B cell (primary cell): ENCODE measurements around the gene MANEA. TPM values are rescaled to one million over a fixed set of nuclear protein-coding genes. Genes with fewer than 3 reads are reported as not detected.

Source experiments
- ATAC-seq: fragments of 200-7000 bp; cut with Tn5 transposase; one replicate; pipeline ENCODE4 v1.10.0; 2021; ENCODE audit warnings: low read depth, mild to moderate bottlenecking, moderate number of reproducible peaks, moderate library complexity
- CTCF ChIA-PET: fragments of 350-600 bp; sonication (Branson Sonifier 250); formaldehyde crosslinking; loops from one replicate; lab custom pipeline; 2021; ENCODE audit warnings: antibody characterized with exemption, inconsistent platforms; lab: Charles Lee
- POLR2A ChIA-PET: fragments of 350-600 bp; sonication (Branson Sonifier 250); formaldehyde crosslinking; loops from one replicate; lab custom pipeline; 2021; ENCODE audit warnings: antibody characterized with exemption; lab: Charles Lee
- DNase-seq: peaks from one replicate; pipeline ENCODE4 v3.0.0; 2013
- H2AFZ ChIP-seq: 2 replicates; pipeline ENCODE4 v1.6.1; 2012; ENCODE audit warnings: mild to moderate bottlenecking, low read depth, low read length; ENCODE audit not compliant: insufficient read depth, poor library complexity, severe bottlenecking
- H3K27ac ChIP-seq, 2 donors: 1 replicate in 1 of 2; 2 replicates in 1 of 2; pipeline ENCODE4 v1.5.1; 2012 to 2013; ENCODE audit warnings: low read length in 2 of 2, mild to moderate bottlenecking in 2 of 2, moderate library complexity in 1 of 2
- H3K27me3 ChIP-seq, 4 experiments: fragments of 200-600 bp in 1 of 4; sonication (generic) in 1 of 4; replicated peaks in 1 of 4; 1 replicate in 2 of 4; 2 replicates in 2 of 4; pipeline versions ENCODE4 v1.6.1 to v1.7.0; 2013 to 2016; ENCODE audit warnings: low read length in 3 of 4, mild to moderate bottlenecking in 2 of 4, mixed read lengths in 1 of 4, moderate library complexity in 1 of 4; ENCODE audit not compliant: insufficient read depth in 4 of 4, control insufficient read depth in 3 of 4; ENCODE audit errors: control extremely low read depth in 1 of 4
- H3K36me3 ChIP-seq, 2 experiments: replicated peaks in 1 of 2; 1 replicate in 1 of 2; 2 replicates in 1 of 2; pipeline versions ENCODE4 v1.6.1 to v1.7.1; 2013; ENCODE audit warnings: low read length in 1 of 2; ENCODE audit not compliant: insufficient read depth in 2 of 2, control insufficient read depth in 1 of 2; ENCODE audit errors: control extremely low read depth in 1 of 2, extremely low read depth in 1 of 2
- H3K4me1 ChIP-seq, 2 donors: fragments of 200-600 bp in 1 of 2; sonication (generic) in 1 of 2; 1 replicate in 1 of 2; 2 replicates in 1 of 2; pipeline versions ENCODE4 v1.5.1 to v1.6.1; 2013 to 2017; ENCODE audit warnings: low read length in 2 of 2; ENCODE audit not compliant: control insufficient read depth in 2 of 2, insufficient read depth in 2 of 2
- H3K4me2 ChIP-seq: replicated peaks from 2 replicates; pipeline ENCODE3; 2012; ENCODE audit warnings: mild to moderate bottlenecking, low read depth, low read length; ENCODE audit not compliant: poor library complexity, severe bottlenecking
- H3K4me3 ChIP-seq, 5 experiments: fragments of 200-600 bp in 1 of 5; sonication (generic) in 1 of 5; 1 replicate in 3 of 5; 2 replicates in 2 of 5; pipeline versions ENCODE4 v1.5.1 to v1.7.0; 2011 to 2016; ENCODE audit warnings: low read length in 4 of 5, mild to moderate bottlenecking in 4 of 5, low read depth in 2 of 5, control low read depth in 1 of 5, moderate library complexity in 1 of 5; ENCODE audit not compliant: insufficient read depth in 1 of 5; ENCODE audit errors: control extremely low read depth in 1 of 5, extremely low read depth in 1 of 5
- H3K79me2 ChIP-seq: fragments of 200-600 bp; sonication (generic); one replicate; pipeline ENCODE4 v1.6.0; 2016; ENCODE audit warnings: low read length; ENCODE audit not compliant: control insufficient read depth, insufficient read depth
- H3K9ac ChIP-seq: fragments of 200-600 bp; sonication (generic); 2 replicates; pipeline ENCODE4 v1.6.1; 2017; ENCODE audit warnings: mild to moderate bottlenecking, low read length, moderate library complexity
- H3K9me3 ChIP-seq, 3 donors: one replicate each; pipeline versions ENCODE4 v1.6.1 to v1.7.1; 2013; ENCODE audit warnings: low read length in 2 of 3; ENCODE audit not compliant: control insufficient read depth in 2 of 3, insufficient read depth in 1 of 3; ENCODE audit errors: control extremely low read depth in 1 of 3
- H4K20me1 ChIP-seq: 2 replicates; pipeline ENCODE4 v1.6.0; 2012; ENCODE audit warnings: mild to moderate bottlenecking, low read length; ENCODE audit not compliant: insufficient read depth, control insufficient read depth, poor library complexity, severe bottlenecking
- H3K27ac Mint-ChIP-seq: one replicate; pipeline ENCODE4 v1.8.0; 2021; ENCODE audit warnings: mixed read lengths
- H3K27me3 Mint-ChIP-seq: one replicate; pipeline ENCODE4 v1.8.0; 2021; ENCODE audit warnings: mixed read lengths
- H3K4me1 Mint-ChIP-seq: one replicate; pipeline ENCODE4 v1.8.0; 2021; ENCODE audit warnings: mixed read lengths
- H3K4me3 Mint-ChIP-seq: one replicate; pipeline ENCODE4 v1.8.0; 2021; ENCODE audit warnings: mixed read lengths
- H3K9me3 Mint-ChIP-seq: one replicate; pipeline ENCODE4 v1.8.0; 2022; ENCODE audit warnings: mixed read lengths; ENCODE audit not compliant: insufficient read depth
- CTCF ChIP-seq: fragments of 200-600 bp; IDR thresholded peaks from one replicate; pipeline ENCODE4 v1.8.0; 2022; ENCODE audit warnings: antibody characterized with exemption, mild to moderate bottlenecking
- EZH2 ChIP-seq: IDR thresholded peaks from 2 replicates; pipeline ENCODE4 v1.6.1; 2012; ENCODE audit warnings: borderline replicate concordance, low read depth, mild to moderate bottlenecking, moderate library complexity, low read length; ENCODE audit not compliant: insufficient read depth, poor library complexity, severe bottlenecking
- WGBS: methylation state at CpG from one replicate; pipeline ENCODE4 v1.1.5; 2013; ENCODE audit warnings: missing lambda C conversion rate; ENCODE audit not compliant: insufficient coverage; 5-methylcytosine and 5-hydroxymethylcytosine counted together
- intact Hi-C: fragments of 100-400 bp; cut with micrococcal nuclease; formaldehyde crosslinking; loops from one replicate; pipeline ENCODE4 v1.10.0; 2022
- polyA plus RNA-seq: library from polyadenylated mRNA; depleted of rRNA; stranded (reverse); fragments of >200 nt; gene quantifications from 2 replicates; pipeline ENCODE4 v1.2.3, GENCODE V29; 2012
- total RNA-seq, 2 donors: library from RNA; stranded (reverse); fragments of 120-200 nt in 1 of 2; gene quantifications; 1 replicate in 1 of 2; 2 replicates in 1 of 2; pipeline versions ENCODE4 v1.2.3 to v1.2.4, GENCODE V29; 2013 to 2022

The MANEA gene
- total and polyA plus RNA-seq, 2 donors (not counting 1 experiment from before 2014, with no cell fraction given): 2.4 to 9.0 TPM

GRCh38 chr6:95658886-95659285, 81.6 kb downstream of the MANEA start:
- ATAC-seq: no peak
- H3K36me3 ChIP-seq: no peaks in the 10 kb centered on the region
- H3K27me3 ChIP-seq: no peaks in the 10 kb centered on the region
- no peaks in the 10 kb centered on the region for H4K20me1 ChIP-seq
- H2AFZ ChIP-seq: no peak overlapping the region
- H3K4me1 Mint-ChIP-seq: no peaks in the 10 kb centered on the region
- H3K4me3 ChIP-seq: no peak overlapping the region
- DNase-seq: no peak
- no peaks in the 10 kb centered on the region for H3K27me3 Mint-ChIP-seq
- H3K4me3 Mint-ChIP-seq: no peak overlapping the region
- H3K4me2 ChIP-seq: no peak overlapping the region
- H3K4me1 ChIP-seq: no peaks in the 10 kb centered on the region
- no peaks in the 10 kb centered on the region for H3K79me2 ChIP-seq
- peaks cover 11% of the 10 kb centered on the region for H3K9me3 Mint-ChIP-seq
- H3K27ac ChIP-seq: no peak overlapping the region
- no peak overlapping the region for H3K9ac ChIP-seq
- no peak overlapping the region for H3K27ac Mint-ChIP-seq
- peaks cover 0 to 3% (median 2%) of the 10 kb centered on the region in 3 donors for H3K9me3 ChIP-seq
- intact Hi-C loops: no loop called here
- no CpG with 5 or more reads among the region's 2 CpGs for WGBS
- ChIA-PET CTCF (no interaction called here), POLR2A (no interaction called here)
- TF ChIP-seq CTCF (no peak), EZH2 (no peak)
